HG03280 (cell line): ENCODE measurements around the gene CRTAC1.

Experiments used
- ATAC-seq: cut with Tn5 transposase; IDR thresholded peaks from one replicate; pipeline ENCODE4 v1.9.1; 2021; ENCODE audit warnings: mild to moderate bottlenecking, moderate library complexity; ENCODE audit not compliant: unreplicated experiment

Gene CRTAC1

GRCh38 chr10:98029149-98030092 is 1.0 kb downstream of the CRTAC1 start:
- ATAC-seq = no peak

GRCh38 chr10:98028168-98028770 is 2.2 kb downstream of the CRTAC1 start:
- ATAC-seq = no peak

GRCh38 chr10:98023024-98023423 is 7.4 kb downstream of the CRTAC1 start:
- no peak for ATAC-seq

- ATAC-seq = no peak
Observed at GRCh38 chr10:98020784-98021183, 9.6 kb downstream of the CRTAC1 start.

GRCh38 chr10:98020254-98020653 is 10.2 kb downstream of the CRTAC1 start:
- ATAC-seq = no peak

- ATAC-seq = no peak
Observed at GRCh38 chr10:98019784-98020183, 10.6 kb downstream of the CRTAC1 start.

- no peak for ATAC-seq
Observed at GRCh38 chr10:98016772-98017475, 13.5 kb downstream of the CRTAC1 start.

GRCh38 chr10:98013776-98014175 is 16.6 kb downstream of the CRTAC1 start:
- ATAC-seq = no peak

- ATAC-seq = no peak
Observed at GRCh38 chr10:98013122-98013521, 17.3 kb downstream of the CRTAC1 start.

- no peak for ATAC-seq
Observed at GRCh38 chr10:98012644-98013043, 17.8 kb downstream of the CRTAC1 start.

GRCh38 chr10:98010939-98011685 is 19.3 kb downstream of the CRTAC1 start:
- ATAC-seq = no peak

GRCh38 chr10:98006266-98006665 is 24.2 kb downstream of the CRTAC1 start:
- no peak for ATAC-seq

GRCh38 chr10:98001736-98002135 is 28.7 kb downstream of the CRTAC1 start:
- ATAC-seq = no peak

GRCh38 chr10:98000346-98000745 is 30.1 kb downstream of the CRTAC1 start:
- ATAC-seq = no peak

- no peak for ATAC-seq
Observed at GRCh38 chr10:97999923-98000248, 30.5 kb downstream of the CRTAC1 start.

GRCh38 chr10:97999066-97999922 is 31.1 kb downstream of the CRTAC1 start:
- ATAC-seq = no peak

- no peak for ATAC-seq
Observed at GRCh38 chr10:97991871-97992270, 38.5 kb downstream of the CRTAC1 start.

- ATAC-seq = no peak
Observed at GRCh38 chr10:97981816-97982215, 48.6 kb downstream of the CRTAC1 start.

GRCh38 chr10:97977673-97978072 is 52.7 kb downstream of the CRTAC1 start:
- no peak for ATAC-seq

- no peak for ATAC-seq
Observed at GRCh38 chr10:97975598-97975997, 54.8 kb downstream of the CRTAC1 start.
